Measurements from ENCODE around the gene RGS19. TPM values are rescaled to one million over a fixed set of nuclear protein-coding genes. Genes with fewer than 3 reads are reported as not detected.

RGS19 gene
- total RNA-seq, 4 donors from 2014 or later, result 12.9 to 35.7 (median 20.1) TPM

DNA sequence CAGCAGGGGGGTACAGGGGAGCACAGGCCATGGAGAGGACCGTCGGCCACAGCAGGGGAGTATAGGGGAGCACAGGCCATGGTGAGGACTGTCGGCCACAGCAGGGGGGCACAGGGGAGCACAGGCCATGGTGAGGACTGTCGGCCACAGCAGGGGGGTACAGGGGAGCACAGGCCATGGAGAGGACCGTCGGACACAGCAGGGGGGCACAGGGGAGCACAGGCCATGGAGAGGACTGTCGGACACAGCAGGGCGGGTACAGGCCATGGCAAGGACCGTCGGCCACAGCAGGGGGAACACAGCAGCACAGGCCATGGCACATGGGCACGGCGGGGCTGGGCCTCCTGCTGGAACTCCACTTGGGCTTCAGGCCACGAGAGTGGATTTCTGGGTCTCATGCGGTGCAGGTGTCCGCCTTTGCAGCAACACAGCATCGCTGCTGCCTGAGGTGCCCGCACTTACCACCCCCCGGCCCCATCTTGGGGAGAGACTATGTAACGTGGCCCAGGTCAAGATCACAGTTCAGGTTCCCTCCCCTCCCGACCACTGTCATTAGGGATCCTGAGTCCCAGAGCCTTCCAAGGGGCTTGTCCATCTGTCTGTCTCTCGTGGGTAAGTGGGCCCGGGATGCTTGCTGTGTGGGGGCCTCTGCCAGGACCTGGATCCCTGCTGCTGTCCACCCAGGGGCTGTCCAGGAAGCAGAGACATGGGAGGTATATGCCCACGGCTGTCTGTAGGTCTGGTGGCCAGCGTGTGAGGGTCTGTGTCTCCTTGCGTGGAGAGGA, 25.5 kb upstream of the RGS19 start:
- no peak for TF ChIP-seq POLR2A (IDR thresholded peaks at IDR 0.05)
- TF ChIP-seq EP300 (IDR thresholded peaks at IDR 0.05), result no peak
- TF ChIP-seq, protein P1, sequence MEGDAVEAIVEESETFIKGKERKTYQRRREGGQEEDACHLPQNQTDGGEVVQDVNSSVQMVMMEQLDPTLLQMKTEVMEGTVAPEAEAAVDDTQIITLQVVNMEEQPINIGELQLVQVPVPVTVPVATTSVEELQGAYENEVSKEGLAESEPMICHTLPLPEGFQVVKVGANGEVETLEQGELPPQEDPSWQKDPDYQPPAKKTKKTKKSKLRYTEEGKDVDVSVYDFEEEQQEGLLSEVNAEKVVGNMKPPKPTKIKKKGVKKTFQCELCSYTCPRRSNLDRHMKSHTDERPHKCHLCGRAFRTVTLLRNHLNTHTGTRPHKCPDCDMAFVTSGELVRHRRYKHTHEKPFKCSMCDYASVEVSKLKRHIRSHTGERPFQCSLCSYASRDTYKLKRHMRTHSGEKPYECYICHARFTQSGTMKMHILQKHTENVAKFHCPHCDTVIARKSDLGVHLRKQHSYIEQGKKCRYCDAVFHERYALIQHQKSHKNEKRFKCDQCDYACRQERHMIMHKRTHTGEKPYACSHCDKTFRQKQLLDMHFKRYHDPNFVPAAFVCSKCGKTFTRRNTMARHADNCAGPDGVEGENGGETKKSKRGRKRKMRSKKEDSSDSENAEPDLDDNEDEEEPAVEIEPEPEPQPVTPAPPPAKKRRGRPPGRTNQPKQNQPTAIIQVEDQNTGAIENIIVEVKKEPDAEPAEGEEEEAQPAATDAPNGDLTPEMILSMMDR (IDR thresholded peaks at IDR 0.05), result no peak
- H3K27me3 ChIP-seq, result peaks cover 0 to 49% of the 10 kb centered on the region in 2 donors
- no peak overlapping the region for H3K4me3 ChIP-seq
- no peaks in the 10 kb centered on the region for H3K36me3 ChIP-seq
- WGBS, 2 donors, result 84 to 86% methylated on average over 21 to 22 of the region's 25 CpGs
- no peak overlapping the region for H3K27ac ChIP-seq
- peaks cover 0 to 12% (median 4%) of the 10 kb centered on the region in 4 donors for H3K4me1 ChIP-seq
- no peaks in the 10 kb centered on the region for H3K9me3 ChIP-seq
- no peak for DNase-seq (ENCODE audit: low spot score in 2 of 2)

DNA sequence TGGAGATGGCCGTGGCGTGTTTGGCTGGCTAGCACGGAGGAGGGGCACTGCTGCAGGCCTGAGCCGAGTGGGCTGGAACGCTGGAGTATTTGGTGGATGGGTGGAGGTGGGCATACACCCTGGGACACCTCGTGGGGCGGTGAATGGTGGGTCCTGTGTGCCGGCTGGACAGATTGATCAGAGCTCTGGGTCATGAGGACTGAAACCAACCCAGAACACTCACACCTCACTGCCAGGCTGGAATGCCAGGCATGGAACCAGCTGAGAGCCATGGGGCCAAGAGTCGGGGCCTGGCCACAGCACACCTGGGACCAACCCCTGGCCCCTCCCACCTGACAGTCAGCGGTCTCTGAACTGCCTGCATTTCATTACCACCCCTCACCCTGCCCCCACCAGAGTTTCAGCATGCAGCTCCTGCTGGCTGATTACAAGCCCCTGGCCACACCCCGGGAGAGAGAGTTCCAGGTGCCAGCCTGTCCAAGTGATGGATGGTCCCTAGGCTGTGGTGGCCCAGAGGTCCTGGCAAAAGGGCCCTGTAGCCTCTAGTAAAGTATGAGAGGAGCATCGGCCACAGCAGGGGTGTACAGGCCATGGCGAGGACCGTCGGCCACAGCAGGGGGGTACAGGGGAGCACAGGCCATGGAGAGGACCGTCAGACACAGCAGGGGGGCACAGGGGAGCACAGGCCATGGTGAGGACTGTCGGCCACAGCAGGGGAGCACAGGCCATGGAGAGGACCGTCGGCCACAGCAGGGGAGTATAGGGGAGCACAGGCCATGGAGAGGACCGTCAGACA, 24.8 kb upstream of the RGS19 start:
- H3K36me3 ChIP-seq, result peaks cover 0 to 1% (median 0%) of the 10 kb centered on the region in 3 donors
- H3K27ac ChIP-seq, result no peak overlapping the region
- WGBS, 2 donors, result 63 to 72% methylated on average over 20 of the region's 20 CpGs
- peaks cover 0 to 49% of the 10 kb centered on the region in 2 donors for H3K27me3 ChIP-seq
- no peak overlapping the region for H3K4me3 ChIP-seq
- H3K9me3 ChIP-seq, result no peaks in the 10 kb centered on the region
- TF ChIP-seq EP300 (IDR thresholded peaks at IDR 0.05) (no peak), POLR2A (IDR thresholded peaks at IDR 0.05) (no peak)
- TF ChIP-seq, protein P1 (IDR thresholded peaks at IDR 0.05), result no peak
- peaks cover 0 to 12% (median 4%) of the 10 kb centered on the region in 4 donors for H3K4me1 ChIP-seq
- DNase-seq (ENCODE audit: low spot score in 2 of 2), result no peak

DNA sequence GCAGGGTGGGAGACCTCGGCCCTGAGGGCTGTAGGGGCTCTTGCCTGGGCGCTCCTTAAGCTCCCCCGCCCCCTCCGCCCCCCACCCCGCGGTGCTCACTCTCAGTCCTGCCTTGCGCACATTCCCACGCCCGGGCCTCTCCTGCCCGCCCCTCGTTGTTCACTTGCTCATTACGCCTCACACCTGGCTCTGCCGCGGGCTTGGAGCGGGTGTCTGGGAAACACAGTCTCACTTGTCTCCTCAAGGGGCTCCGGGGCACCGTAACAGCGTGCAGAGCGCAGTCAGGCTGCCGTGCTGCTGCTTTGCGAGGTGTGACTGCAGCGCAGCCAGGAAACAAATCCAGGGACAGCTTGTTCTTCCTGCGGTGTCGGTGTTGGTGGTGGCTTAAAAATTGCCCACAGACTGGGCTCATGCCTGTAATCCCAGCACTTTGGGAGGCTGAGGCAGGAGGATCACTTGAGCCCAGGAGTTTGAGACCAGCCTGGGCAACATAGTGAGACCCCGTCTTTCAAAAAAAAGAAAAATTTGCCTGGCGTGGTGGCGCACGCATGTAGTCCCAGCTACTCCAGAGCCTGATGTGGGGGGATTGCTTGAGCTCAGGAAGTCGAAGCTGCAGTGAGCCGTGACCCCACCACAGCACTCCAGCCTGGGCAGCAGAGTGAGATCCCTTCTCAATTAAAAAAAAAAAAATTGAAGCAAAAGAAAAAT, 23.5 kb upstream of the RGS19 start:
- 31 to 42% methylated on average over 18 of the region's 30 CpGs for WGBS, 2 donors
- no peak for DNase-seq (ENCODE audit: low spot score in 2 of 2)
- Histone ChIP-seq H3K4me1 (peaks cover 0 to 12% (median 4%) of the 10 kb centered on the region in 4 donors), H3K9me3 (no peaks in the 10 kb centered on the region), H3K27me3 (peaks cover 0 to 49% of the 10 kb centered on the region in 2 donors), H3K27ac (no peak overlapping the region), H3K4me3 (peak overlapping the region in 2 of 4 donors; percentile 36 to 47), H3K36me3 (peaks cover 0 to 13% (median 0%) of the 10 kb centered on the region in 3 donors)
- no peak for TF ChIP-seq EP300 (IDR thresholded peaks at IDR 0.05)
- TF ChIP-seq, protein P1 (IDR thresholded peaks at IDR 0.05), result no peak
- TF ChIP-seq POLR2A (IDR thresholded peaks at IDR 0.05), result no peak

DNA sequence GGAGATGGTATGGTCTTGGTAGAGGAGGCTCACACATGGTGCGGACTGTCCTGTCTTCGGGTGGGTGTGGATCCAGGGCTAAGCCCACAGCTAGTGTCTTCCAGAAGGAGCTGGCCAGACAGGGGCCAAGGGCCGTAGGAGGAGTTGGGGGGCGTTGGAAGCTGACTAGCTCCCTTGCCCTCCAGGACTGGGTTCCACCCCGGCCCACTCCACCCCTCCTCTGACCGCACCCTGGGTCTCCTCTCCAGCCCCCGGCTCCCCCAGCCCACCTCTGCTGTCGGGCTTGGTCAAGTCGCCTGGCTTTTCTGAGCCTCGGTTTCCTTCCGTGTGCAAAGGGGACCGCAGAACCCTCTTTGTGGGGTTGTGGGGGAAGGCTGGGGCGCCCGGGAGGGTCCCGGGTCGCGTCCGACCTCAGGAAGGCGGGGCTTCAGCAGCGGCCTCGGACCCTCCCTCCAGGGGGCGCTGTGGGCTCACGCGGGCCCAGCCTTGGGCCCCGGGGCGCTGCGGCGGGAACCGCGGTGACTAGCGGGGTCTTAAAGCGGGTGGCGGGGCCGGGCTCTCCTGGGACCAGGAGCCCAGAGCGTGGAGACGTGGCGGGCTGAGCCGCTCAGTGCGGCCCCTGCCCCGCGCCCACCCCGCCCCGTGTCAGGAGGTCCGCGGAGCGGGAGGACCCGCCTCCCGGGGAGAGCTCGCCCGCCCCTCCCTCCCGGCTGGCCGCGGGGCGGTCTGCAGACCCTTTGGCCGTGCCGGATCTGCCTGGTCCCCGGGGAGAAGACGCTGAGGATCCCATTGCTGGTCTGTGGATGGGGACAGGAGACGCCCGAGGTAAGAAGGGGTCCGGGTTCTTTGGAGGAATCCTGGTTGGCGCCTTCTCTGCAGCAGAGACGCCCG, 22.7 kb upstream of the RGS19 start:
- H3K36me3 ChIP-seq, result peaks cover 0 to 13% (median 0%) of the 10 kb centered on the region in 3 donors
- 8 to 12% methylated on average over 31 to 52 of the region's 64 CpGs for WGBS, 2 donors
- no peak for DNase-seq (ENCODE audit: low spot score in 2 of 2)
- no peak for TF ChIP-seq POLR2A (IDR thresholded peaks at IDR 0.05)
- TF ChIP-seq, protein P1 (IDR thresholded peaks at IDR 0.05), result peak; percentile 30 to 56 (median 47)
- H3K9me3 ChIP-seq, result no peaks in the 10 kb centered on the region
- peak overlapping the region in 2 of 4 donors; percentile 36 to 47 for H3K4me3 ChIP-seq
- H3K27ac ChIP-seq, result no peak overlapping the region
- H3K27me3 ChIP-seq, result peaks cover 0 to 49% of the 10 kb centered on the region in 2 donors
- peaks cover 0 to 12% (median 4%) of the 10 kb centered on the region in 4 donors for H3K4me1 ChIP-seq
